Measurements from ENCODE around the gene CLSTN2.

The CLSTN2 gene

GRCh38 chr3:140334132-140334929, 399.3 kb downstream of the CLSTN2 start:
- Histone ChIP-seq H3K27ac (no peak overlapping the region), H3K4me3 (no peak overlapping the region)
- no peak for TF ChIP-seq CTCF (IDR thresholded peaks at IDR 0.05)
- no peak for DNase-seq (ENCODE audit: low spot score)

- no peak for DNase-seq (ENCODE audit: low spot score)
- Histone ChIP-seq H3K27ac (no peak overlapping the region), H3K4me3 (no peak overlapping the region)
- no peak for TF ChIP-seq CTCF (IDR thresholded peaks at IDR 0.05)
Measured at GRCh38 chr3:140336465-140336864, 401.5 kb downstream of the CLSTN2 start.

- no peak for TF ChIP-seq CTCF (IDR thresholded peaks at IDR 0.05)
- no peak overlapping the region for H3K27ac ChIP-seq
- DNase-seq (ENCODE audit: low spot score), result no peak
- H3K4me3 ChIP-seq, result no peak overlapping the region
Measured at GRCh38 chr3:140338916-140339315, 403.9 kb downstream of the CLSTN2 start.

GRCh38 chr3:140341203-140341602, 406.2 kb downstream of the CLSTN2 start:
- no peak for TF ChIP-seq CTCF (IDR thresholded peaks at IDR 0.05)
- no peak overlapping the region for H3K4me3 ChIP-seq
- no peak for DNase-seq (ENCODE audit: low spot score)
- no peak overlapping the region for H3K27ac ChIP-seq

- Histone ChIP-seq H3K4me3 (no peak overlapping the region), H3K27ac (no peak overlapping the region)
- no peak for DNase-seq (ENCODE audit: low spot score)
- TF ChIP-seq CTCF (IDR thresholded peaks at IDR 0.05), result no peak
Measured at GRCh38 chr3:140341817-140342403, 406.9 kb downstream of the CLSTN2 start.

GRCh38 chr3:140342668-140343067, 407.7 kb downstream of the CLSTN2 start:
- Histone ChIP-seq H3K27ac (no peak overlapping the region), H3K4me3 (no peak overlapping the region)
- no peak for DNase-seq (ENCODE audit: low spot score)
- no peak for TF ChIP-seq CTCF (IDR thresholded peaks at IDR 0.05)

Measured in coronary artery (tissue), 2 donors.